Kidney (tissue), 14 donors: ENCODE measurements around the gene CAMK2N2. TPM values are rescaled to one million over a fixed set of nuclear protein-coding genes. Genes with fewer than 3 reads are reported as not detected.

Experiments used
- DNase-seq, 5 donors: peaks; one replicate each; pipeline ENCODE4 v3.0.0-alpha.2; 2013 to 2020
- FAIRE-seq: peaks from 2 replicates; lab custom pipeline; 2012; peaks lifted over from hg19 to GRCh38; lab: Jason Lieb, UNC
- H3K27ac ChIP-seq, 2 donors: one replicate each; pipeline ENCODE4 v1.7.0; 2013; ENCODE audit warnings: low read depth in 2 of 2, low read length in 2 of 2, inconsistent platforms in 1 of 2
- H3K27me3 ChIP-seq: one replicate; pipeline ENCODE4 v1.7.1; 2013; ENCODE audit warnings: low read length, inconsistent platforms; ENCODE audit not compliant: control insufficient read depth, insufficient read depth
- H3K36me3 ChIP-seq, 3 donors: one replicate each; pipeline versions ENCODE4 v1.7.0 to v1.7.1; 2013; ENCODE audit warnings: low read length in 3 of 3, control low read depth in 1 of 3, inconsistent platforms in 1 of 3; ENCODE audit not compliant: insufficient read depth in 3 of 3, control insufficient read depth in 2 of 3
- H3K4me1 ChIP-seq, 3 donors: one replicate each; pipeline versions ENCODE4 v1.7.0 to v1.7.1; 2013; ENCODE audit warnings: low read length in 3 of 3, inconsistent platforms in 1 of 3, low read depth in 1 of 3; ENCODE audit not compliant: control insufficient read depth in 2 of 3, insufficient read depth in 2 of 3
- H3K4me3 ChIP-seq, 3 donors: one replicate each; pipeline versions ENCODE4 v1.7.0 to v1.8.1; 2013; ENCODE audit warnings: low read length in 3 of 3, control low read depth in 1 of 3, inconsistent platforms in 1 of 3
- H3K9ac ChIP-seq, 3 donors: one replicate each; pipeline versions ENCODE4 v1.7.0 to v1.7.1; 2013; ENCODE audit warnings: low read length in 3 of 3, control low read depth in 1 of 3, inconsistent platforms in 1 of 3
- H3K9me3 ChIP-seq, 3 donors: one replicate each; pipeline versions ENCODE4 v1.7.0 to v1.7.1; 2013; ENCODE audit warnings: low read length in 3 of 3, control low read depth in 1 of 3, inconsistent platforms in 1 of 3; ENCODE audit not compliant: control insufficient read depth in 2 of 3, insufficient read depth in 1 of 3
- intact Hi-C: fragments of 100-400 bp; cut with DNase I; formaldehyde crosslinking; loops from one replicate; pipeline ENCODE4 v1.11.1; 2022
- polyA plus RNA-seq: library from polyadenylated mRNA; stranded (reverse); fragments of 350-450 nt; fragmentation: Illumina TruSeq; extraction: RNeasy Lipid Tissue Mini Kit (QIAGEN cat#74804); gene quantifications from one replicate; pipeline ENCODE4 v1.2.3, GENCODE V29; 2014; ENCODE audit warnings: low read depth, low replicate concordance; ENCODE audit not compliant: insufficient read depth
- total RNA-seq: library from RNA; stranded (reverse); fragmentation: NEBNext Ultra II Directional; extraction: Animal tissue kit (Norgen Biotek cat#: 25700); gene quantifications from one replicate; pipeline ENCODE4 v1.2.1, GENCODE V29; 2021
- TF ChIP-seq, protein P1 (sequence below): IDR thresholded peaks from 3 replicates; pipeline ENCODE4 v1.5.1; 2012; ENCODE audit warnings: mild to moderate bottlenecking, moderate library complexity, borderline replicate concordance; ENCODE audit not compliant: insufficient read depth; ENCODE audit errors: extremely low read depth
- donor health status: control.
- donor health status: control.
- donor health status: control.
- donor health status: control.
- donor health status: control.
- donor health status: DM: yes; HTN: yes; CAD: no.
- donor health status: Normal renal cell carcinoma (clear cell type).

Gene CAMK2N2
- total and polyA plus RNA-seq, 2 donors from 2014 or later, result 0.31 to 0.39 TPM

DNA sequence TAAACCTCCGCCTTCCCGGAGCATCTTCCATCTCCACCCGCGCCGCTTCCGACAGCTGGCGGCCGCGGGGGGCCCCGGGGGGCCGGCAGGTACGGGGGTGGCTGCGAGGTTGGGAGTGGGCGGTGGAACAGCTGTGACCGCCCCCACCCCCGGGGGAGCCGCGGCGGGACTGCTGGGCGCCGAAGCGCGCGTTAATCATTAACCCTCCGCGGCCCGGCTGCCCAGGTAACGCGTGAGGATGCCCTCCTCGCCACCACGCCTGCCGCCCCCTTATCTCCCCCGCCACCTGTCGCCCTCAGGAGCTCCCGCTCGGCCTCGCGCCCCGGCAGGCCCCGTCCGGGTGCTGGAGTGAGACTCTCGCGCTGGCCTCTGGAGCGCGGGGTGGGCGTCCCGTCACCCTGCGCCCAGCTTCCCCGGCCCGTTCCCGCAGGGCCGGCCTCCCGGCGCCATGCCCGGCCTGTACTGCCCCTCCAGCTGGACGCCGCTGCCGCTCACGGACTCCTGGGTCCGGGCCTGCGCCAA lies 31.2 kb downstream of the CAMK2N2 start:
- Histone ChIP-seq H3K36me3 (no peaks in the 10 kb centered on the region), H3K9ac (no peak overlapping the region), H3K4me1 (peaks cover 0 to 14% (median 0%) of the 10 kb centered on the region in 3 donors), H3K27me3 (peaks cover 21% of the 10 kb centered on the region), H3K9me3 (no peaks in the 10 kb centered on the region), H3K27ac (no peak overlapping the region), H3K4me3 (peak overlapping the region in 1 of 3 donors; percentile 54)
- peak in 3 of 5 donors; percentile 40 to 72 (median 63) for DNase-seq
- intact Hi-C loops, result no loop called here
- TF ChIP-seq, protein P1, sequence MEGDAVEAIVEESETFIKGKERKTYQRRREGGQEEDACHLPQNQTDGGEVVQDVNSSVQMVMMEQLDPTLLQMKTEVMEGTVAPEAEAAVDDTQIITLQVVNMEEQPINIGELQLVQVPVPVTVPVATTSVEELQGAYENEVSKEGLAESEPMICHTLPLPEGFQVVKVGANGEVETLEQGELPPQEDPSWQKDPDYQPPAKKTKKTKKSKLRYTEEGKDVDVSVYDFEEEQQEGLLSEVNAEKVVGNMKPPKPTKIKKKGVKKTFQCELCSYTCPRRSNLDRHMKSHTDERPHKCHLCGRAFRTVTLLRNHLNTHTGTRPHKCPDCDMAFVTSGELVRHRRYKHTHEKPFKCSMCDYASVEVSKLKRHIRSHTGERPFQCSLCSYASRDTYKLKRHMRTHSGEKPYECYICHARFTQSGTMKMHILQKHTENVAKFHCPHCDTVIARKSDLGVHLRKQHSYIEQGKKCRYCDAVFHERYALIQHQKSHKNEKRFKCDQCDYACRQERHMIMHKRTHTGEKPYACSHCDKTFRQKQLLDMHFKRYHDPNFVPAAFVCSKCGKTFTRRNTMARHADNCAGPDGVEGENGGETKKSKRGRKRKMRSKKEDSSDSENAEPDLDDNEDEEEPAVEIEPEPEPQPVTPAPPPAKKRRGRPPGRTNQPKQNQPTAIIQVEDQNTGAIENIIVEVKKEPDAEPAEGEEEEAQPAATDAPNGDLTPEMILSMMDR, result no peak
- FAIRE-seq, result no peak

DNA sequence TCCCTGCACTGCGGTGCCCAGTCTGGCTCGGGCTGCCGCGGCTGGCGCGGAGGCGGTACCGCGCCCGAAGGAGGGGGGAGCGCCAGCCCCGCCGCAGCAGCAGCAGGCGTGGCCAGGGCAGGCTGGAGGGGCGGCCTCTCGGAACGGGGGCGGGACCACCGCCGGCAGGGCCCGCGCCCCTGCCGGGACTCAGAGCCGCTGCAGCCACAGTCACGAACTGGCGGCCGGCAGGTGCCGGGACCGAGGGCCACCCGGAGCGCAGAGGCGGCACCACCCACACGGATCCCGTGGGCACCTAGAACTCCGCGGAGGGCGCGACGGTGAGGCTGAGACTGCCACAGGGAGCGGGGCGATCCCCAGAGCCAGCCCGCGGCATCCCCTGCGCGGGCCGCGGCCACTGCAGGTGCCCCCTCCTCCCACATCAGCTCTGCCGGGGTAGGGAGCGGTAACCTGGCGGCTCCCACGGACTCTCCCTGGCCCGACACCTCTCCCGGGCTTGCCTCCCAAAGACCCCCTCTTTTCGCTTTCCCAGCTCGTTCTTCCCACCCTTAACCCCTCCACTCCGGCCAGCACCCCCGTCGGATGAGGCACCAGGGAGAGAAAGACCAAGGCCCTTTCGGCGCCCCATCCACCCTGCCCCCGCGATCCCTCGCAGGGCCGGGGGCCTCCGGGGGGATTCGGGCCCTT lies 31.8 kb downstream of the CAMK2N2 start, which contains the start of gene VWA5B2:
Gene VWA5B2 (plus strand): TSS at position 192 of the 687 bp plus-strand sequence. CDS start 944 bp downstream, outside the sequence.
- H3K4me3 ChIP-seq, result peak within 1 kb of the TSS; percentile 20 to 54 (median 38)
- no peaks in the 10 kb centered on the region for H3K9me3 ChIP-seq
- H3K27ac ChIP-seq, result no peak within 1 kb of the TSS
- H3K27me3 ChIP-seq, result peaks cover 21% of the 10 kb centered on the region
- no peak for FAIRE-seq
- DNase-seq, result peak; percentile 75 to 88 (median 82)
- no peaks in the 10 kb centered on the region for H3K36me3 ChIP-seq
- intact Hi-C loops, result no loop called here
- no peak within 1 kb of the TSS for H3K9ac ChIP-seq
- TF ChIP-seq, protein P1, result no peak
- peaks cover 0 to 14% (median 0%) of the 10 kb centered on the region in 3 donors for H3K4me1 ChIP-seq

DNA sequence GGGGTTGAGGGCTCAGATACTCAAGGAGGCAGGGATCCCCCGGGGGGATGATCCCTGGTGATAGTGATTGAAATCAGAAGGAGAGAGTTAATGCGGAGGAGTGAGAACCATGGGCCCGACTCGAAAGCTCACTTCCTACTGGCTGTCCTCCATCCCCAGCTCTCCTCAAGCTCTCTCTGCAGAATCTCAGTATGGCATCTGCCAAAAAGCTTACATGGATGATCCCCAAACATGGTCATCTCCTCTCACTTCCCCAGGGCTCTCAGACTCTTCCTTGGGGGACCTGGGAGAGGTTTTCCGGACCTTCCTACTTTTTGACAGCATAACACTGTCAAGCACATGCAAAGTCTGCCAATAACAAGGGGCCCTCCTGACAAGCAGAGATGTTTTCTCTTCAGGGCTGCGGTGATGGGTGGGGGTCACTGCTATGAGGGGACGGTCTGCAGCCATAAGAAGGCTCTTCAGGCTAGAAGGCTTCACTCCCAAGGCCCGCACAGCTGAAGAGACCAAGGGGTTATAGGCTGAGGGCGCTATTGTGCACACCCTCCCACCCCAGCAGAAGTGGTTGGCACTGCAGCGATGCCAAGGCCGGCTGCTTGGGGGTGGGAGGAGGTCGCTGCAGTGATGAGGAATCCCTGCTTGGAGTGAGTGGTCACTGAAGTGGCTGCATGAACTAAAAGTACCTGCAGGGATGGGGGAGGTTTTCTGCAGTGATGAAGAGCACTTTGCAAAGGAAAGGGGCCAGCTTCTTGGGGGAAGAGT lies 32.8 kb downstream of the CAMK2N2 start:
- TF ChIP-seq, protein P1, result no peak
- Histone ChIP-seq H3K4me3 (no peak overlapping the region), H3K27ac (no peak overlapping the region), H3K36me3 (no peaks in the 10 kb centered on the region), H3K4me1 (peaks cover 0 to 14% (median 0%) of the 10 kb centered on the region in 3 donors), H3K9me3 (no peaks in the 10 kb centered on the region), H3K27me3 (peaks cover 21% of the 10 kb centered on the region), H3K9ac (no peak overlapping the region)
- DNase-seq (no peak), FAIRE-seq (no peak)
- intact Hi-C loops, result no loop called here
